A172 (cell line): ENCODE results near the gene GLMN. TPM values are rescaled to one million over a fixed set of nuclear protein-coding genes. Genes with fewer than 3 reads are reported as not detected.
"Not testable (repeated sequence)": the region's sequence is repeated elsewhere in the genome, so short reads cannot be mapped to it uniquely, and the experiment has no call there.

Source experiments
- DNase-seq: peaks from one replicate; pipeline ENCODE4 v3.0.0-alpha.2; 2015; ENCODE audit warnings: low spot score
- total RNA-seq: library from RNA; depleted of rRNA; stranded (reverse); fragments of >200 nt; shearing (Covaris generic); gene quantifications from 2 replicates; pipeline ENCODE4 v1.2.3, GENCODE V29; 2014

The GLMN gene
- total RNA-seq, 1 experiment from 2014 or later: 11.9 TPM

DNA sequence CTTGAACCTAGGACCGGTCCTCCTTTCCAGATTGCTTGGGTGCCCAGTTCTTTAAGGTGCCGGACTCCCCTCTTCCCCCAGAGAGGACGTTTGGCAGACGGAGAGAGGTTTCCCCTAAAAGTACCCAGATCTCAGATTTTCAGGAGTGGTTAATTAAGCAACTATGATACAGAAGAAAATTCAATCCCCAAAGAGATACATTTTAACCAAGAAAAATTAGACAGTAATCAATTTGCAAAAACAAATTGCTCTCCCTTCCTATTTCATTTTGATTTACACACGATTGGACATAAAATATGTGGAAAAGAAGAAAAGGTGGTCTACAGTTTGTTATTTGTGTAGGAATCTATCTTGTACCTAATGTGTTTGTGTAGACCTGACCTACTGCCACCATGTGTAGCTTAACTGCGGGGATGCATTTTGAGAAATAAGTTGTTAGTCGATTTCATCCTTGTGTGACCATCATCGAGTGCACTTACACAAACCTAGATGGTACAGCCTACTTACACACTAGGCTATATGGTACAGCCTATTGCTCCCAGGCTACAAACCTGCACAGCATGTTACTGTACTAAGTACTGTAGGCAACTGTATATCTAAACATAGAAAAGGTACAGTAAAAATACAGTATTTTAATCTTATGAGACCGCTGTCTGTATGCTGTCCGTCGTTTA, 827 bp upstream of the GLMN start:
- no peak for DNase-seq

DNA sequence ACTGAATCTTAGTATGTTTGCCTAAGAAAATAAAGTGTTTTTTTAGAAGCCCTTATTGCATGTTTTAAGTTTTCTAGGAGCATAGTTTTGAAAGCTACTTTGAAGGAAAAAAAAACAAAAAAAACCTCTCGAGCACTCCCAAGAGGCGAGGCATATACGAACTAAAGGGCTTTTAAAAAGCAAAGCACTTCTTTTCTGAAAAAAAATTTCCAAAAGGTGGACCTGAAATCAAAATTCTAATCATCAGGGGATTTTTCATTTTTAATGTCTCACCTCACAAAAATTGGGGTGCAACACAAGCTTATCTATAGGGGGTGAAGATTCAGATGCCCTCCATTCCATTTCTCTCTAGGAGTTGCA, 594 bp downstream of the GLMN start:
- no peak for DNase-seq

DNA sequence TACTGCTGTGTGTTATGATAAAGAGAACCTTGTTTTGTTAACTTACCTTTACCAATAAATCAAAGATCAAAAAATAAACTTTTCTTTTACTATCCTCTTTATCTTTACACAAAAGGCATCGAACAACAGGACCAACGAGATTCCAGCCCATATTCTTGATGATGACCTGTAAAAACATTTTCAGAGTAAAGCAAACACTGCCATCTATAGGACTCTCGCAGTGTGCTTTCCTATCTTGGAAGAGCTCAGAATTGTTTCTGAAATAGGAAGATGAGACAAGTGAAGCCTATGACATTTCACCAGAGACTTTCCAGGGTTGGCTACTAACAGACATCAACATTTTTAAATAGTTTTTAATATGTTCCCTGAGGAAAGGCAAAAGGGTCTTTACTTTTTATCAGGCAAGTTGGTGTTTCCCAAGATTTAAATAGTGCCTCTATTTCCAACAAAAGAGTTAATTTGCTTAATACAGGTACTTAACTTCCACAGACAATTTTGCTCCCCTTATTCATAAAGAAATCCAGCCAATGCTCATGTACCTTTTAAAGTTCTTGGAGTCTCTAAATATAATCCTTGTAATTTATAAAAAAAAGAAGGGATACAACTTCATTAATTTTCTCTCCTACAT, 7.3 kb downstream of the GLMN start:
- peak; percentile 35 for DNase-seq

DNA sequence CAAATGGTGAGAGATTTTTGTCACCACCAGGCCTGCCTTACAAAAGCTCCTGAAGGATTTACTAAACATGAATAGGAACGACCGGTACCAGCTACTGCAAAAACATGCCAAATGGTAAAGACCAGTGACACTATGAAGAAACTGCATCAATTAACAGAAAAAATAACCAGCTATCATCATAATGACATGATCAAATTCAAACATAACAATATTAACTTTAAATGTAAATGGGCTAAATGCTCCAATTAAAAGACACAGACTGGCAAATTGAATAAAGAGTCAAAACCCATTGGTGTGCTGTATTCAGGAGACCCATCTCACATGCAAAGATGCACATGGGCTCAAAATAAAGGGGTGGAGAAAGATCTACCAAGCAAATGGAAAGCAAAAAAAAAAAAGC, 17.4 kb downstream of the GLMN start:
- not testable (repeated sequence) for DNase-seq

DNA sequence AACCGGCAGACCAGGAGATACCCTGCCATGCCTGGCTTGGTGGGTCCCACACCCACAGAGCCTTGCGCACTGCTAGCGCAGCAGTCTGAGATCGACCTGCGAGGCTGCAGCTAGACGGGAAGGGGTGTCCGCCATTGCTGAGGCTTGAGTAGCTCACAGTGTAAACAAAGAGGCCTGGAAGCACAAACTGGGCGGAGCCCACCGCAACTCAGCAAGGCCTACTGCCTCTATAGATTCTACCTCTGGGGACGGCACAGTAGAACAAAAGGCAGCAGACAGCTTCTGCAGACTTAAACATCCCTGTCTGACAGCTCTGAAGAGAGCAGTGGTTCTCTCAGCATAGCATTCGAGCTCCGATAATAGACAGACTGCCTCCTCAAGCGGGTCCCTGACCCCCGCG, 19.0 kb downstream of the GLMN start:
- DNase-seq: not testable (repeated sequence)

DNA sequence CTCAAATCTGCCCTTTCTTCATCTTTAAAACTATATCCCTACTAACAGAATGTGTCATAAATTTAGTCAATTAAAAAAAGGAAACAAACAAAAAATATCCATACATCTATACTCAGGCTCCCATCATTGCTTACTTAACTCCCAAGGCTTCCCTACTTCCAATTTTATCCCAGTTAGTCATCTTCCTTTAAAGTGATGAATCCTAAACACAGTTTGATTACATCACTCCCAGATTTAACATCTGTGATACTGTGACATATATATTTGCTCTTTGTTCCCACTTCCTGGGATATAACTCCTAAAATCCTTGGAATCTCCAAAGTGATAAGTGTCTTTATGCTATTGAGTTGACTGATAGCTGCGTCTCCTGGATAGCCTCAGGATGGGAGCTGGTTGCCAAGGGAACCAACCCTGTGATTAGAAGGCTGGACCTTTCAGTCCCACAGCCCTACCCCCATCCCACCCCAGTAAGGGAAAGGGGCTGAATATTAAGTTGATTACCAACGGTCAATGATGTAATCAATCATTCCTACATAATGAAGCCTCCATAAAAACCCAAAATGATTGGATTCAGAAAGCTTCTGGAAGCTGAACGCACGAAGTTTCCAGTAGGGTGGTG, 21.6 kb downstream of the GLMN start:
- DNase-seq: peak; percentile 34

DNA sequence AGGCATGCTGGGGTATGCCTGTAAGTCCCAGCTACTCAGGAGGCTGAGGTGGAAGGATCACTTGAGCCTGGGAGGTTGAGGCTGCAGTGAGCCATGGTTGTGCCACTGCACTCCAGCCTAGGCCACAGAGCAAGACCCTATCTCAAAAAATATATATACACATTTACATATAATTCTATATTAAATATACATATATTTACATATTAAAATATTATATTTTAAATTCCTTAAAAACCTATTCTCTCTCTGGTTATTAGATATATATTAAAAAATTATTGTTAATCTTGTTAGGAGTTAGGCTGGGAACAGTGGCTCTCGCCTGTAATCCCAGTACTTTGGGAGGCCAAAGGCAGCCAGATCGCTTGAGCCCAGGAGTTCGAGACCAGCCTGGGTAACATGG, 22.7 kb downstream of the GLMN start:
- no peak for DNase-seq

DNA sequence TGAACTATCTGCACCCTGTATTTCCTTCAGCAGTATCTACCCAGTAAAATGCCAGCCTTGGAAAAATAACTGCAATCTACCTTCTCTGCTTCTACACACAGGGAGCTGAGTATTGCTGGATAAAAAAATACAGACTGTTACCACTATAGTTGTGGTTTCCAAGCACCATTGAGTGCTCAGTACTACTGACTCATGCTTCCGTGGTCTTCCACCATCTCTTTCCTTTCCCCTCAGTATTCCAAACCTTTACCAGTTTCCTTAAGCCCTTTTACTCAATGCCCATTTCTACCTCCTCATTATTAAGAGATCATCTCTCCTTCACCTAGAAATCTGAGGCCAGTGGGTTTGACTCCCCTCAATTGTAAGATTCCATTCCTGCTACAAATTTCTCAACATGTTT, 23.8 kb downstream of the GLMN start:
- peak; percentile 5 for DNase-seq

DNA sequence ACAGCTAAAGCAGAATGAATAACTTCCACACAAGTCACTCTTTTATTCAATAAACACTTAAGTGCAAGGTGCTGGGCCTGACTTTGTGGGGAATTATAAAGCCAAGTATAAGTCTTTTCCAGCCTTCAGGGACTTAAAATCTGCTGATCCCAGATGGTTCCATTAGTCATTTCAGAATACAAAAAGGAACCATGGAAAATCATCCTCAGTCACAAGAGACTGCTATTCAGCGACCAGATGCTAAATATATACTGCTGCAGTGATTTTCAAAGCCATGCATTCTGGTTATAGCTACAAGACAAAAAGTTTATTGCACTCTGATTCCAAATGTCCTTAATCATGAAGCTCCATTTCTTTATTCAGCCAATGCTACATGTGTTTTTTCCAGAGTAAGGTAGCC, 25.7 kb downstream of the GLMN start:
- DNase-seq: no peak

DNA sequence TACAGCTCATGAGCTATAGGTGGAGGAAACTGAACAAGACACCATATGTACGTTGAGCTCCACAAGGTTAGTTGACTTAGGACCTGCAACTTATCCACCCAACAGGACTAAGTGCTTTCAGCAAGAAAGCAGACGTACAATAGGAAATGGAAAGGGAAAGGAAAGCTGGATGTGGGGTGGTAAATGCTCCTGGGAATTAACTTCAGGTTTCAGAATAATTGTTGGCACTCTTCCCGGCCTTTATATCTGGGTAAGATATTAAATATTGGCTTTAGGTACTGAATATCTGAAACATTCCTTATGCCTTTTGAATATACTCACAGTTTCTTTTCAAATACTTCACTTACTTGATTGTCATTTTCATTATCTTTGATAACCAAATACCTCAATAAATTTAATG, 36.3 kb downstream of the GLMN start:
- DNase-seq: no peak

DNA sequence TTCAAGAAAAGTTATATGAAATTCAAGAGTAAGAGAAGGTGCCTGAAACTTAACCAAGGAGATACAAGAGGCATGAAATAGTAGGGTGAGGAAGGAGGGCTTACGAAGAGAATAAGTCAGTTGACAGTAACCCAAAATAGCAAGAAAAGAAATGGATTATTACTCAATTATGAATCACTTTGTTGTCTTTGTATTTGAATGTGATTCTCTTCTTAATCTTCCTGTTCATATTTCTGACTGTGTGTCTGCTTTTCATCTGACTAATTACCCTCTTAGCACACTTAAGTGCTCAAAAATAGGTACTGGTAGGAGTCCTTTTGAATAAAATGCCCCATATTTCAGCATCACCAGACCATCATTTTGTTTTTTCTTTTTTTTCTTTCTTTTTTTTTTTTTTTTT, 39.4 kb downstream of the GLMN start:
- DNase-seq: no peak

DNA sequence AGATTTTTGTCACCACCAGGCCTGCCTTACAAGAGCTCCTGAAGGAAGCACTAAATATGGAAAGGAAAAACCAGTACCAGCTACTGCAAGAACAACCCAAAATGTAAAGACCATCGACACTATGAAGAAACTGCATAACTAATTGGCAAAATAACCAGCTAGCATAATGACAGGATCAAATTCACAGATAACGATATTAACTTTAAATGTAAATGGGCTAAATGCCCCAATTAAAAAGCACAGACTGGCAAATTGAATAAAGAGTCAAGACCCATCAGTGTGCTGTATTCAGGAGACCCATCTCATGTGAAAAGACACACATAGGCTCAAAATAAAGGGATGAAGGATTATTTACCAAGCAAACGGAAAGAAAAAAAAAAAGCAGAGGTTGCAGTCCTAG, 44.1 kb downstream of the GLMN start:
- DNase-seq: not testable (repeated sequence)

DNA sequence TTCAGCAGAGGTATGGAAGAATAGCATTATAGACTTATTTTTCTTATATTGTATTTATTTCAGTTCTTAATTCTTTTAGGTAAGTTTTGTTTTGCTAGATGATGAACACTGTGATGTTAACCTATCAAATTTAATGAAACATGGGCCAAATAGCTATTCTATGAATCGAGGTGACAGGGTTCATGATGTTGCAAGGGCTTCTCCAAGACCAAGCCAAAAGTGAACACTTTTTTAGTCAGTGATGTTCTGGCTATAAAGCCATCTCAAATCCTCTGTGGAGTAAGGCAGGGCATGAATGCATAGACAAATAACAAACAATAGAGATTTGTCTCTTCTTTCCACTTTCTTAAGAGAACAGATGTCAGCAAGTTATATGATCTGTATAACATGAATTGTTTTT, 54.4 kb downstream of the GLMN start:
- no peak for DNase-seq

DNA sequence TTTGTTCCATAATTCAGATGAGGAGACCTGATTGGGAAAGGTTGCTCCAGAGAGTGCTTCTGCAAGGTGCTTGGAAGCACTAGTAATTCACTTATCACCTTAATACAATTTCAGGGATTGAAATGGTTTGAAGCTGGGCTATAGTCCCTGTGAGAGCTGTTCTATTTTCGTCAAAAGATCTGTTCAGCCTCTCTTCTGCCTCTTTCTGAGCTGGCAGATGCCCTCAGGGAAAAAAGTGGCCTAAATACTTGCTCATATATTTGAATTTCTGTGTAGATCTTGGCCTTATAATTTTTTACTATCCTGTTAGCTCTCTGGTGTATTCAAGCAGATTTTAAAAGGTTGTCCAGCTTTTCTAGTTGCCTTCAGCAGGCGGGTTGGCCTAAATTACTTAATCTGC, 58.8 kb downstream of the GLMN start:
- no peak for DNase-seq

DNA sequence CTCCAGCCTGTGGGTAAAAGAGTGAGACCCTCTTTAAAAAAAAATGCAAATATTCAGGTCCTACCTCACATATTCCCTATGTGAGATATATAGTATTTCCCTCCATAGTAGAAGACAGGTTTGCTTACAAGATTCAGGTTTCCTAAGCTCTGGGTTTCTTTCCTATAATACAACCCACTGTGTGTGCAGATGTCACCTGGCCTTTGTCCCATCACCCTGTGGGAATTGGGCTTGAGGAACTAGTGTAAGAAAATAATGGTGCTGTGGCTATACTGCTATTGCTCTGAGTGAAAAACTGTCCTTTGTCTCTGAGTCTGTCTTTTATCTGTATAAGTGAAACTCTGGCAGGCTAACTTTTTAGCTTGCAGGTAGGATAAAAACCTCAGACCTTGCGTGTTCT, 68.1 kb downstream of the GLMN start:
- DNase-seq: no peak

DNA sequence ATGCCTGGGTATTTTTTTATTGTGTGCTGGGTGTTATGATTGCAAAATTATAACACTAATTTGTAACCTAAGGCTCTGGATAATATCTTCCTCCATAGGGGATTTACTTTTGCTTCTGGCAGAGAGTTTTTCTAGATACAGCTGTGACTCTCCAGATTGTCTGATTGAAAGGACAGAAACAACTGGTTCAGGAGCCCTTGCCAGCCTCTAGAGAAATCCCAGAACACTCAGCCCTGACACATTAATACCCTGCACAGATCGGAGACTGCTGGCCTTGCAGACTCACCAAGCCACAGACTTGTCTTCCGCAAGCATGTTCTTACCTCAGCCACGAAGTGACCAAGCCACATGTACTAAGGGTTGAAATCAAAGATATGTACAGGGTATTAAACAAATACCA, 70.4 kb downstream of the GLMN start:
- DNase-seq: no peak

DNA sequence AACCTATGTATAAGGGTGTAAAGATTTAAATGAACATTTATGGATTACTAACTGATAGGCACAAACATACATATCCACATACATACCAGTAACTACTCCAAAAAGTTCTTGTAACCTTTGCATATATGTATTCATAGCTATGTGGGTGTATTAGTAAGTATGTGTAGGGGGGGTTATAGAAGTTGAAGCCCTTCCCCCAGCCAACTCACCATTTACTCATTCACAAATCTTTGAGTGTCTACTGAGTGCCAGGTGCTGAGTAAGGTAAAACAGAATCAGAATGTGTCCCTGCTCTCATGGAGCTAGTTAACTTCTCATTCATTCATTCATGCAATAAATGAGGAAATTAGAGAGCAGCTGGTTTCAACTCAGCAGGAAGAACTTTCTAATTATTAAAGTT, 79.8 kb downstream of the GLMN start:
- no peak for DNase-seq

DNA sequence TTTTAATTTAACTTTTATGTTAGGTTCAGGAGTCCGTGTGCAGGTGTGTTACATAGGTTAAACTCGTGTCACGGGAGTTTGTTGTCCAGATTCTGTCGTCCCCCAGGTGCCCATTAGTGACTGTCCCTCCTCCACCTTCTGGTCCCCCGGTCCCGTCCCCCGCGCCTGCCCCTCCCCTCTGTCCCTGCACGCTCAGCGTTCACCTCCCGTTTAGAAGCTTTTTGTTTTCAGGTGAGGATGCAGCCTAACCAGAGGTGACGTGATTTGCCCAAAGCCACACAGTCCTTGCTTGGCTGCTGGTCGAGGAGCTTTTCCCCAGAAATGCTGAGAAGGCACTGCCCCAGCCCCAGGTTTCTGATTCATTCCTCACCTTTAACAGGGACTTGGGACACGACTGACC, 80.2 kb downstream of the GLMN start:
- no peak for DNase-seq

DNA sequence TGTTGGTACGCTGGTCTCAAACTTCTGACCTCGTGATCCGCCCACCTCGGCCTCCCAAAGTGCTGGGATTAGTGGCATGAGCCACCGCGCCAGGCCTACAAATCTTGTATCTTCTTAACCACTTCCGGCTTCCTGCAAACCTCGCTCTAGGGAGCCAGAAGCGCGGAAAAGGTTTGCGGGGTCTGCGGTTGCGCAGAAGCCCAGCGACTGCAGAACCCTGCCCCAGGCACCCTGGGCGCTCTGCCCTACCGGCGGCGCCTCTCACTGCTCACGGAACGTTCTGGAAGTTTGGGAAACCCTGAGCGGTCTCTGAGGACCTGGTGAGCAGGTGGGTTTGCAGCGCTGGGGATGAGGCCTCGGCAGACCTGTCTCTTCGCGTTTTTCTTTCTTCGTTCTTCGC, 81.1 kb downstream of the GLMN start, which contains the start of gene C1orf146:
C1orf146 (plus strand) TSS at position 195 of the 400 bp plus-strand sequence. CDS start 13,506 bp downstream, outside the sequence.
- DNase-seq: no peak

DNA sequence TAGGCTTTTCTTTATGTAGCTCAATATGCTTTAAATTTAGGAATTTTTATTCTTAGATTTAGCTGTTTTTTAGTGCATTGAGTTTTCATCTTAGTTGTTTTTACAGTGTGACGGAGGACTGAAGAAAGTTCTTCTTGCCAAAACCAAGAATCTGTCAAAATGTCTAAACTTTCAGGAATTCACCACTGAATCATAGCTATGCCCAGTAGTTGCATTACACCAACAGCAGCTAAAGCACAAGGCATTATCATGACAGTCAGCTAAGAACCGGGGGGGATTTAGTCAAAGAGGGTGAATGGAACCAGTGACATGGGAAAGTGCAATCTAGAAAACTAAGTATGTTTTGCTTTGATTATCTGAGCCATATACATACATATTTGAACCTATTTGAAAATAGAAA, 87.6 kb downstream of the GLMN start:
- DNase-seq: no peak

DNA sequence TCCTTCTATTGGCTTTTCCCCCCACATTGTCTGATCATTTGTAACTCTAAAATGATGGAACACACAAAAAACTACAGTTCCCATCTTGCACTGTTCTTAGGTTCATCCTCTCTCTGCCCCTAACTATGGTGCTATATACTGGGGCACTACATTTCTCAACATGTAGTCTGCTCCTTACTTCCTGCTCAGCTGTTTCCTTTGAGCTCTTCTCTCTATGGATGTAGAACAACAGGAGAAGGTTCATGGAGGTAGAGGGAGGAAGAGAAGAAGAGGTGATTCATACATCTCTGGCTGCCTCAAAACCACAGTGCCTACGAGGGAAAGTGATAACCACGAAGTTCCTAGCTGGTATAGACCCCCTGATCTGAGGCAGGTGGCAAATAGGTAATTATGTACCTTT, 88.1 kb downstream of the GLMN start:
- DNase-seq: no peak

DNA sequence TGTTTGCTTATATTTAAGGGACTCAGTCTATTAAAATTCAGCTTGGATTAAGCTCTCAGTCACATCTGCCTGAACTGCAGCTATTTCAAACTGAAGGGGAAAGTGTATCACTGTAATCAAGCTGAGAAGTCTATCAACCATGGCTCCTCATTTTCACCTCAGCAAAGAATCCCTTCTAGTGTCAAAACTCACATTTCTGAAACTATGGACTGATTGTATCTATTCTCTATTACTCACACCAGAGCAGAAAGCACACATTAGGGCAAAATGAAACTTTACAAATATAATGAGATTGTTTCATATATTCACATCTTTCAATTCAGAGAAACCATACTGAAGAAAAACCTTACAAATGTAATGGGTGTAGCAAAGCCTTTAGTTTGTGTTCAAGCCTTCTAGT, 95.7 kb downstream of the GLMN start:
- DNase-seq: no peak

DNA sequence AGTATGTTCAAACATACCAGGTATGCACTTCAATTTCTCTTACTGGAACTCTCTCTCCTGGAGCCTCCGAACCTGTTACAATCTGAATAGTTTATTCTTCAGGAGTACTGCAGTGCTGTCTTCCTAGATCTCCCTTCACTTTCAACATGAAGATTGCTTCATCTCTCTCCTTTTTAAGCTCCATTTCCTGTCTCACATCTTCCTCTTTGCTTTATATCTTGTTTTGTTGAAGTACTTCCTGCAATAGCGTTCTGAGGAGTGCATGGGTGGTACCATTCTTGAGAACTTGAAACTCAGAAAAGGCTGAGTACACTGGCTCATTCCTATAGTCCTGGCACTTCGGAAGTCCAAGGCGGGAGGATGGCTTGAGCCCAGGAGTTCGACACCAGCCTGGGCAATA, 96.8 kb downstream of the GLMN start:
- no peak for DNase-seq
